ENCODE data around the gene LIPE. TPM values are rescaled to one million over a fixed set of nuclear protein-coding genes. Genes with fewer than 3 reads are reported as not detected.

Gene LIPE
- polyA plus RNA-seq, 1 experiment = 1.5 TPM

GRCh38 chr19:42445948-42446347 is 18.8 kb upstream of the LIPE start:
- Histone ChIP-seq H3K4me3 (ENCODE audit: low read depth, low read length) (no peak overlapping the region), H3K9me3 (ENCODE audit: control insufficient read depth, insufficient read depth, low read length) (no peaks in the 10 kb centered on the region), H3K27ac (ENCODE audit: low read depth, low read length) (no peak overlapping the region), H3K27me3 (ENCODE audit: control insufficient read depth, insufficient read depth, low read length) (peaks cover 31% of the 10 kb centered on the region)
- no peak for DNase-seq (ENCODE audit: low read depth, low spot score)
- TF ChIP-seq, protein P1, sequence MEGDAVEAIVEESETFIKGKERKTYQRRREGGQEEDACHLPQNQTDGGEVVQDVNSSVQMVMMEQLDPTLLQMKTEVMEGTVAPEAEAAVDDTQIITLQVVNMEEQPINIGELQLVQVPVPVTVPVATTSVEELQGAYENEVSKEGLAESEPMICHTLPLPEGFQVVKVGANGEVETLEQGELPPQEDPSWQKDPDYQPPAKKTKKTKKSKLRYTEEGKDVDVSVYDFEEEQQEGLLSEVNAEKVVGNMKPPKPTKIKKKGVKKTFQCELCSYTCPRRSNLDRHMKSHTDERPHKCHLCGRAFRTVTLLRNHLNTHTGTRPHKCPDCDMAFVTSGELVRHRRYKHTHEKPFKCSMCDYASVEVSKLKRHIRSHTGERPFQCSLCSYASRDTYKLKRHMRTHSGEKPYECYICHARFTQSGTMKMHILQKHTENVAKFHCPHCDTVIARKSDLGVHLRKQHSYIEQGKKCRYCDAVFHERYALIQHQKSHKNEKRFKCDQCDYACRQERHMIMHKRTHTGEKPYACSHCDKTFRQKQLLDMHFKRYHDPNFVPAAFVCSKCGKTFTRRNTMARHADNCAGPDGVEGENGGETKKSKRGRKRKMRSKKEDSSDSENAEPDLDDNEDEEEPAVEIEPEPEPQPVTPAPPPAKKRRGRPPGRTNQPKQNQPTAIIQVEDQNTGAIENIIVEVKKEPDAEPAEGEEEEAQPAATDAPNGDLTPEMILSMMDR (IDR thresholded peaks at IDR 0.05; ENCODE audit: low read depth, low read length) = no peak
- CTCF ChIA-PET = interaction anchor here (0.7 to 1.7 kb wide), 2 partner anchors 80 to 83 kb away, joined by 4 to 11 read pairs; partner anchors contain the start of gene CEACAM1
- POLR2A ChIA-PET = no interaction called here

DNA sequence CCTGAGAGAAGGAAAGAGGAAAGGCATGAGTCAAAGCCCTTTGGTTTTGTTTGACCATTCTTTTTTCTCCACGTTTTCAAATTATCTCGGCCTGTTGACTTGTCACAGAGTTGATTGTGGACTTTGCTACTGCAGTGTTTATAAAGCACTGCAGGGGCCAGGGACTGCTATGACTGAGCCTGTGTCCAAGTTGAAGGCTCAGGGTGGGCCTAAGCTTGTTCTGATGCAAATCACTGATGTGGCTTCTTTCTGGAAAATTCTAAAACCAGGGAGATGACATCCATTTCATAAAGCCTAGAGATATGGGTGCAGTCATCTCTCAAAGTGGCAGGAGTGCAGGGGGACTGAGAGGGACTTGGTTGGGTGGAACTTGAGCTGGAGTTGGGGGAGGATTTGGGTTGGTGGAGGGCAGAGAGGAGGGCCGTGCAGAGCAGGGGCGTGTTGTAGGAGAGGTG is 16.8 kb upstream of the LIPE start:
- Histone ChIP-seq H3K27ac (ENCODE audit: low read depth, low read length) (no peak overlapping the region), H3K9me3 (ENCODE audit: control insufficient read depth, insufficient read depth, low read length) (no peaks in the 10 kb centered on the region)
- POLR2A ChIA-PET = no interaction called here

DNA sequence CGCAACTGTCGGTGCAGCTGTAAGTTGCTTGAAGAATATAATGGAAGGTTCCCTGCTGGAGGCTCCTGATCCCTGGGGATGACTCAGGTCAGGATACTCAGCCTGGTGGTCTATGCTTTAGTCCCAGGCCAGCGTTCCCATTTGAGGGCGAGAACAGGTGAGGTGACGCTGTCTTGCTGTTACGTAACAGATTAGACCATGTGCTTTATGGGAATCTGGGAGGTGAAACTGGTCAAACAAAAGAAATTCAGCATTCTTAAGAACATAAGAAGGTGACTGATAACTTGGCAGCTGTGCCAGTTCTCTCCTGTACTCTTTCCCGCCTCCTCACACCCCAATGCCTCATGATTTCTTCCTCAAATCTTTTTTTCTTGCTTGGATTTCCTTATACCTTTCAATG is 15.6 kb upstream of the LIPE start, which contains the start of gene CXCL17:
Gene CXCL17 (minus strand): TSS at position 114 of the 400 bp plus-strand sequence. CDS start 114 bp downstream, outside the sequence.
- CTCF ChIA-PET = interaction anchor here (3.3 kb wide), 1 partner anchor 7 kb away, joined by 25 read pairs; no protein-coding TSS in a partner anchor
- TF ChIP-seq, protein P1 (IDR thresholded peaks at IDR 0.05; ENCODE audit: low read depth, low read length) = no peak
- POLR2A ChIA-PET = no interaction called here

More for the DNA sequence above, 16.8 kb upstream of the LIPE start:
- peaks cover 36% of the 10 kb centered on the region for H3K27me3 ChIP-seq (ENCODE audit: control insufficient read depth, insufficient read depth, low read length)
- no peak for DNase-seq (ENCODE audit: low read depth, low spot score)
- TF ChIP-seq, protein P1 (IDR thresholded peaks at IDR 0.05; ENCODE audit: low read depth, low read length) = no peak
- CTCF ChIA-PET = no interaction called here
- H3K4me3 ChIP-seq (ENCODE audit: low read depth, low read length) = no peak overlapping the region

GRCh38 chr19:42441049-42441445 is 13.9 kb upstream of the LIPE start:
- Histone ChIP-seq H3K9me3 (ENCODE audit: control insufficient read depth, insufficient read depth, low read length) (no peaks in the 10 kb centered on the region), H3K27me3 (ENCODE audit: control insufficient read depth, insufficient read depth, low read length) (peaks cover 31% of the 10 kb centered on the region), H3K27ac (ENCODE audit: low read depth, low read length) (no peak overlapping the region), H3K4me3 (ENCODE audit: low read depth, low read length) (no peak overlapping the region)
- TF ChIP-seq, protein P1 (IDR thresholded peaks at IDR 0.05; ENCODE audit: low read depth, low read length) = no peak
- no peak for DNase-seq (ENCODE audit: low read depth, low spot score)
- POLR2A ChIA-PET = no interaction called here
- CTCF ChIA-PET = interaction anchor here (0.8 to 3.3 kb wide), 14 partner anchors 9 to 332 kb away, joined by 3 to 25 read pairs (median 4); no protein-coding TSS in a partner anchor

More for the DNA sequence above, 15.6 kb upstream of the LIPE start, which contains the start of gene CXCL17:
- no peak for DNase-seq (ENCODE audit: low read depth, low spot score)
- no peak within 1 kb of the TSS for H3K4me3 ChIP-seq (ENCODE audit: low read depth, low read length)
- H3K27me3 ChIP-seq (ENCODE audit: control insufficient read depth, insufficient read depth, low read length) = peaks cover 32% of the 10 kb centered on the region
- H3K9me3 ChIP-seq (ENCODE audit: control insufficient read depth, insufficient read depth, low read length) = no peaks in the 10 kb centered on the region
- no peak within 1 kb of the TSS for H3K27ac ChIP-seq (ENCODE audit: low read depth, low read length)

- Histone ChIP-seq H3K9me3 (ENCODE audit: control insufficient read depth, insufficient read depth, low read length) (no peaks in the 10 kb centered on the region), H3K27ac (ENCODE audit: low read depth, low read length) (no peak overlapping the region), H3K4me3 (ENCODE audit: low read depth, low read length) (no peak overlapping the region), H3K27me3 (ENCODE audit: control insufficient read depth, insufficient read depth, low read length) (peaks cover 29% of the 10 kb centered on the region)
- CTCF ChIA-PET = interaction anchor here (0.6 to 3.3 kb wide), 34 partner anchors 9 to 331 kb away, joined by 3 to 25 read pairs (median 4); no protein-coding TSS in a partner anchor
- peak; percentile 26 for DNase-seq (ENCODE audit: low read depth, low spot score)
- POLR2A ChIA-PET = interaction anchor here (0.6 kb wide), 2 partner anchors 11 to 64 kb away, joined by 3 read pairs; no protein-coding TSS in a partner anchor
- TF ChIP-seq, protein P1 (IDR thresholded peaks at IDR 0.05; ENCODE audit: low read depth, low read length) = peak; percentile 86
Observed at GRCh38 chr19:42440357-42441048, 13.3 kb upstream of the LIPE start.
